A549 (cell line): ENCODE measurements around the gene CELA3B.
"Not testable (repeated sequence)": the region's sequence is repeated elsewhere in the genome, so short reads cannot be mapped to it uniquely, and the experiment has no call there.

Source experiments
- CTCF ChIP-seq: fragments of >200 bp; sonication (Bioruptor Twin); formaldehyde crosslinking; IDR thresholded peaks from 3 replicates; pipeline ENCODE4 v1.5.1; 2016
- MAZ ChIP-seq: fragments of 150-350 bp; IDR thresholded peaks from 2 replicates; pipeline ENCODE4 v1.6.1; 2014; ENCODE audit warnings: antibody characterized with exemption, low read depth, low read length, borderline replicate concordance
- RFX5 ChIP-seq: fragments of 450-650 bp; IDR thresholded peaks from 2 replicates; pipeline ENCODE4 v1.7.1; 2014; ENCODE audit warnings: antibody characterized with exemption, mild to moderate bottlenecking, moderate library complexity

- not testable (repeated sequence) for TF ChIP-seq MAZ, RFX5, CTCF
These were observed 5.3 kb downstream of the CELA3B start for GRCh38 chr1:21982122-21982521.
